B cell (primary cell): Measurements from ENCODE around the gene PGLYRP3.

Experiments used
- CTCF ChIP-seq: fragments of 200-600 bp; IDR thresholded peaks from one replicate; pipeline ENCODE4 v1.8.0; 2022; ENCODE audit warnings: antibody characterized with exemption, mild to moderate bottlenecking
- EZH2 ChIP-seq: IDR thresholded peaks from 2 replicates; pipeline ENCODE4 v1.6.1; 2012; ENCODE audit warnings: borderline replicate concordance, low read depth, mild to moderate bottlenecking, moderate library complexity, low read length; ENCODE audit not compliant: insufficient read depth, poor library complexity, severe bottlenecking

- no peak for TF ChIP-seq CTCF
- no peak for TF ChIP-seq EZH2
Observed at GRCh38 chr1:153271711-153272110, 41.0 kb downstream of the PGLYRP3 start.
